ENCODE results near the gene CRLF1.

The CRLF1 gene

GRCh38 chr19:18626906-18627305, 20.3 kb upstream of the CRLF1 start:
- no peak overlapping the region for H3K4me3 ChIP-seq (replicated peaks; ENCODE audit: low read depth, low read length)
- DNase-seq (ENCODE audit: extremely low read depth, low read depth) = no peak
- no peak for TF ChIP-seq CTCF (IDR thresholded peaks at IDR 0.05; ENCODE audit: low read depth, low read length, missing control alignments)

GRCh38 chr19:18620902-18621301, 14.3 kb upstream of the CRLF1 start:
- TF ChIP-seq CTCF (IDR thresholded peaks at IDR 0.05; ENCODE audit: low read depth, low read length, missing control alignments) = no peak
- DNase-seq (ENCODE audit: extremely low read depth, low read depth) = no peak
- H3K4me3 ChIP-seq (replicated peaks; ENCODE audit: low read depth, low read length) = no peak overlapping the region

GRCh38 chr19:18620311-18620710, 13.7 kb upstream of the CRLF1 start:
- no peak for TF ChIP-seq CTCF (IDR thresholded peaks at IDR 0.05; ENCODE audit: low read depth, low read length, missing control alignments)
- no peak overlapping the region for H3K4me3 ChIP-seq (replicated peaks; ENCODE audit: low read depth, low read length)
- no peak for DNase-seq (ENCODE audit: extremely low read depth, low read depth)

GRCh38 chr19:18618236-18618635, 11.6 kb upstream of the CRLF1 start:
- TF ChIP-seq CTCF (IDR thresholded peaks at IDR 0.05; ENCODE audit: low read depth, low read length, missing control alignments) = no peak

GRCh38 chr19:18617562-18617961, 11.0 kb upstream of the CRLF1 start:
- no peak for TF ChIP-seq CTCF (IDR thresholded peaks at IDR 0.05; ENCODE audit: low read depth, low read length, missing control alignments)

More at GRCh38 chr19:18618236-18618635, 11.6 kb upstream of the CRLF1 start:
- DNase-seq (ENCODE audit: extremely low read depth, low read depth) = no peak
- no peak overlapping the region for H3K4me3 ChIP-seq (replicated peaks; ENCODE audit: low read depth, low read length)

GRCh38 chr19:18616023-18616422, 9.4 kb upstream of the CRLF1 start:
- no peak for DNase-seq (ENCODE audit: extremely low read depth, low read depth)
- no peak for TF ChIP-seq CTCF (IDR thresholded peaks at IDR 0.05; ENCODE audit: low read depth, low read length, missing control alignments)

More at GRCh38 chr19:18617562-18617961, 11.0 kb upstream of the CRLF1 start:
- DNase-seq (ENCODE audit: extremely low read depth, low read depth) = no peak
- H3K4me3 ChIP-seq (replicated peaks; ENCODE audit: low read depth, low read length) = no peak overlapping the region

DNA sequence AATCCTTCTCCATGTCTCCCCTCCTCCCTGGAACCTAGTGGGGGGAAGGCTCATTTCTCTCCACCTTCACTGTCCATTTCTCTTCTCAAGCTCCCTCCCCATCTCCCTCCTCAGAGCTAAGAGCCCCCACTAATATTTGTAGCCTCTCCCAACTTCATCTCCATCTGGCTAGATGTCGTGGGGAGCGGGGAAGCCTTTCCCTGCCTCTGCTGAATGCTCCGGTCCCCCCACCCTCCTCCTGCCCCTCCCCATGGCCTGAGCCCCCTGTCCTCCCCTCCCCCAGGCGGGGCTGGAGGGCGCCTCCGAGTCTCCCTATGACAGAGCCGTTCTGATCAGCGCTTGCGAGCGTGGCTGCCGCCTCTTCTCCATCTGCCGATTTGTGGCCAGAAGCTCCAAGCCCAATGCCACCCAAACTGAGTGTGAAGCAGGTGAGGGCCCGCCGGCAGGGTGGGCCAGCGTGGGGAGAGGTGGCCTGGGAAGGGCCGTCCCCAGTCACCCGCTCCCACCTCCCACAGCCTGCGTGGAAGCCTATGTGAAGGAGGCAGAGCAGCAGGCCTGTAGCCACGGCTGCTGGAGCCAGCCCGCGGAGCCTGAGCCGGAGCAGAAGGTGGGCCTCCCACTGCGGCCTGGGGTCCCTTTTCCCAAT, 7.1 kb upstream of the CRLF1 start:
- no peak for DNase-seq (ENCODE audit: extremely low read depth, low read depth)
- no peak for TF ChIP-seq CTCF (IDR thresholded peaks at IDR 0.05; ENCODE audit: low read depth, low read length, missing control alignments)
- no peak overlapping the region for H3K4me3 ChIP-seq (replicated peaks; ENCODE audit: low read depth, low read length)

More at GRCh38 chr19:18616023-18616422, 9.4 kb upstream of the CRLF1 start:
- no peak overlapping the region for H3K4me3 ChIP-seq (replicated peaks; ENCODE audit: low read depth, low read length)
